Gastrocnemius medialis (tissue), 4 donors: ENCODE measurements around the gene CALY. TPM values are rescaled to one million over a fixed set of nuclear protein-coding genes. Genes with fewer than 3 reads are reported as not detected.

Experiments used
- ATAC-seq, 2 donors: fragments of 150-250 bp; one replicate each; pipeline ENCODE4 v1.9.1; 2016
- DNase-seq, 2 donors: peaks; one replicate each; pipeline ENCODE4 v3.0.0-alpha.2; 2019
- H3K27ac ChIP-seq, 4 donors: fragments of 200-600 bp; sonication (generic); 1 replicate in 1 of 4; 2 replicates in 3 of 4; pipeline ENCODE4 v1.5.1; 2016 to 2018; ENCODE audit warnings: mild to moderate bottlenecking in 2 of 4, moderate library complexity in 1 of 4
- H3K27me3 ChIP-seq, 3 donors: fragments of 200-600 bp; sonication (generic) in 2 of 3; 1 replicate in 1 of 3; 2 replicates in 2 of 3; pipeline versions ENCODE4 v1.5.1 to v1.6.0; 2016 to 2019; ENCODE audit warnings: mild to moderate bottlenecking in 1 of 3, moderate library complexity in 1 of 3
- H3K36me3 ChIP-seq, 2 donors: fragments of 200-600 bp; sonication (generic) in 1 of 2; one replicate each; pipeline ENCODE4 v1.5.1; 2017 to 2018
- H3K4me1 ChIP-seq, 2 donors: fragments of 200-600 bp; sonication (generic) in 1 of 2; one replicate each; pipeline ENCODE4 v1.5.1; 2016 to 2017; ENCODE audit warnings: mild to moderate bottlenecking in 2 of 2
- H3K4me3 ChIP-seq, 4 donors: fragments of 200-600 bp; sonication (generic) in 3 of 4; 1 replicate in 1 of 4; 2 replicates in 3 of 4; pipeline ENCODE4 v1.5.1; 2016 to 2019; ENCODE audit warnings: mild to moderate bottlenecking in 2 of 4
- H3K9me3 ChIP-seq, 3 donors: fragments of 200-600 bp; sonication (generic) in 2 of 3; 1 replicate in 1 of 3; 2 replicates in 2 of 3; pipeline ENCODE4 v1.5.1; 2016 to 2019
- CTCF ChIP-seq, 5 experiments: fragments of 450-650 bp in 3 of 5; fragments of 200-600 bp in 2 of 5; sonication (generic) in 2 of 5; IDR thresholded peaks in 4 of 5; conservative IDR thresholded peaks in 1 of 5; 1 replicate in 4 of 5; 2 replicates in 1 of 5; pipeline ENCODE4 v1.5.1; 2016 to 2019; ENCODE audit warnings: antibody characterized with exemption in 5 of 5, mild to moderate bottlenecking in 3 of 5, moderate library complexity in 3 of 5
- POLR2A ChIP-seq, 2 donors: fragments of 450-650 bp; IDR thresholded peaks; one replicate each; pipeline ENCODE4 v1.6.1; 2017; ENCODE audit warnings: antibody characterized with exemption in 2 of 2, mild to moderate bottlenecking in 2 of 2, moderate library complexity in 2 of 2
- in situ Hi-C, 4 donors: fragments of 200-750 bp; cut with MboI; loops; one replicate each; pipeline versions ENCODE4 v1.15.0 to v1.8.0; 2017; ENCODE audit warnings: low sequenced_read_pairs in 4 of 4
- intact Hi-C: fragments of 100-400 bp; cut with DNase I; formaldehyde crosslinking; loops from one replicate; pipeline ENCODE4 v1.15.1; 2023; ENCODE audit warnings: low total_unique reads
- microRNA-seq, 2 donors: library from miRNA; unstranded; fragments of <30 nt; microRNA quantifications; one replicate each; pipeline ENCODE4, GENCODE V29; 2016; ENCODE audit warnings: borderline replicate concordance in 2 of 2
- total RNA-seq, 4 donors: library from RNA; depleted of rRNA; stranded (reverse); fragments of >200 nt; gene quantifications; one replicate each; pipeline versions ENCODE4 v1.1.0 to v1.2.3, GENCODE V29; 2016

CALY gene
- total RNA-seq, 4 donors from 2014 or later: not detected

DNA sequence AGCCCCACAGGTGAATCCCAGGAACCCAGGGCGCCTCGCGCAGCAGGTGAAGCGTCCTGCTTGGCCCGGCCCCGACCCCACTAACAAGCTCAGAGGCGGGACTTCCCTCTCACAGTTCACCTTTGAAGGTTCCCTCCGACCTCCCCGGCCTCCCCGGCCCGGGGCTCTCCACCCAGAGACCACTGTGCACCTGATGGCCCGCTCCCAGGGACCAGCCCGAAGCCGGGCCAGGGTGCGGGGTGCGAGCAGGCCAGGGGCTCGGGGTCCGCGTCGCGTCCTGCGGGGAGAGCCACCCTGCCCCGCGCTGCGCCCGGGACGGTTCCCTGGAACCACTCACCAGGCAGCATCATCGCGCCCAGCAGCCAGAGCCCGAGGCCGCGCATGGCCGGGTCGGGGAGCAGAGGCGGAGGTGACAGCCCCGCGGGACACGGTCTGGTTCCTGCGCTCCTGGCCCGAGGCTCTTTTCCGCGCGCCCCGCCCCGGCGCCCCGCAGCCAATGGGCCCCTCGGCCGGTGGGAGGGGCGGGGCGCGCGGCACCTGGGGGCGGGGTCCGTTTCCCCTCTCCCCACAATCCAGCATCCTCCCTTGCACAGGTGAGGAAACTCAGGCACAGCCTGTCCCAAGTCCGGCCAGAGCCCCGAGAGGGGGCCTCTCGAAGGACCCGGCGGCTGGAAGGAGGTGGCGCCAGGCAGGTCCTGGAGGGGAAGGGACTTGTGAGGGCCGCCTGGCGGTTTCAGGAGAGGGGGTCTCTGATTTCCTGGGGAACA is 60.1 kb downstream of the CALY start, which contains the start of gene ADAM8:
Gene ADAM8, minus strand, starts transcription at position 434 of the 767 bp plus-strand sequence. Its CDS starts 51 bp downstream, at position 383.
- Histone ChIP-seq H3K4me1 (no peaks in the 10 kb centered on the region), H3K4me3 (no peak within 1 kb of the TSS), H3K27ac (no peak within 1 kb of the TSS), H3K36me3 (peaks cover 0 to 24% of the 10 kb centered on the region in 2 donors), H3K9me3 (no peaks in the 10 kb centered on the region), H3K27me3 (peaks cover 18 to 22% (median 18%) of the 10 kb centered on the region in 3 donors)
- DNase-seq: no peak
- no peak for TF ChIP-seq POLR2A (IDR thresholded peaks at IDR 0.05)
- in situ Hi-C loops: no loop called here
- intact Hi-C loops: no loop called here
- ATAC-seq: no peak

- intact Hi-C loops (no loop called here), in situ Hi-C loops (no loop called here)
- H3K4me1 ChIP-seq: no peaks in the 10 kb centered on the region
- DNase-seq (no peak), ATAC-seq (no peak)
- no peak overlapping the region for H3K27ac ChIP-seq
- H3K9me3 ChIP-seq: no peaks in the 10 kb centered on the region
- H3K27me3 ChIP-seq: peaks cover 18 to 22% (median 18%) of the 10 kb centered on the region in 3 donors
- TF ChIP-seq CTCF (IDR thresholded peaks at IDR 0.05 in 4 of 5, conservative IDR thresholded peaks at IDR 0.05 in 1 of 5) (no peak), POLR2A (IDR thresholded peaks at IDR 0.05) (no peak)
- H3K36me3 ChIP-seq: peaks cover 0 to 20% of the 10 kb centered on the region in 2 donors
- H3K4me3 ChIP-seq: no peak overlapping the region
Observed at GRCh38 chr10:133276100-133276434, 60.6 kb downstream of the CALY start.

DNA sequence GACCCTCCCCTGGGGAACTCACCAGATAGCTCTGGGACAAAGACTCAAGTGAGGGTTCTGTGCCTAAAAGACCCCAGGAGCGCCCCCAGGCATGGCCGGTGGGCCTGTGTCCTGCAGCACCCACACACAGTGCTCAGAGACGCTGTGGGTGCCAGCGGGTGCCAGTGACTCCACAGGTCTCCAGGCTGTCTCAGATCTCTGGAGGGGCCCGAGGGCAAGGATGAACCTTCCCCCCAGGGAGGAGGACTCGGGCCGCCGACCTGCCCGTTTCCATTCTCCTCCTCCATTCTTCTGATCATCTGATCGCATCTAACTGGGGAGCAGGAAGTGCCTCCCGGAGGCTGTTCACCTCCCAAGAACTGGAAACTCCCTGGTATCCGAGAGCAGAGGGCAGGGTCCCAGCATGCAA is 61.0 kb downstream of the CALY start:
- in situ Hi-C loops: no loop called here
- DNase-seq (no peak), ATAC-seq (no peak)
- Histone ChIP-seq H3K27ac (no peak overlapping the region), H3K4me1 (no peaks in the 10 kb centered on the region), H3K4me3 (no peak overlapping the region), H3K27me3 (peaks cover 18 to 22% (median 18%) of the 10 kb centered on the region in 3 donors), H3K36me3 (peaks cover 0 to 20% of the 10 kb centered on the region in 2 donors), H3K9me3 (no peaks in the 10 kb centered on the region)
- intact Hi-C loops: no loop called here
- no peak for TF ChIP-seq POLR2A (IDR thresholded peaks at IDR 0.05)
- no peak for TF ChIP-seq CTCF (IDR thresholded peaks at IDR 0.05 in 4 of 5, conservative IDR thresholded peaks at IDR 0.05 in 1 of 5)

DNA sequence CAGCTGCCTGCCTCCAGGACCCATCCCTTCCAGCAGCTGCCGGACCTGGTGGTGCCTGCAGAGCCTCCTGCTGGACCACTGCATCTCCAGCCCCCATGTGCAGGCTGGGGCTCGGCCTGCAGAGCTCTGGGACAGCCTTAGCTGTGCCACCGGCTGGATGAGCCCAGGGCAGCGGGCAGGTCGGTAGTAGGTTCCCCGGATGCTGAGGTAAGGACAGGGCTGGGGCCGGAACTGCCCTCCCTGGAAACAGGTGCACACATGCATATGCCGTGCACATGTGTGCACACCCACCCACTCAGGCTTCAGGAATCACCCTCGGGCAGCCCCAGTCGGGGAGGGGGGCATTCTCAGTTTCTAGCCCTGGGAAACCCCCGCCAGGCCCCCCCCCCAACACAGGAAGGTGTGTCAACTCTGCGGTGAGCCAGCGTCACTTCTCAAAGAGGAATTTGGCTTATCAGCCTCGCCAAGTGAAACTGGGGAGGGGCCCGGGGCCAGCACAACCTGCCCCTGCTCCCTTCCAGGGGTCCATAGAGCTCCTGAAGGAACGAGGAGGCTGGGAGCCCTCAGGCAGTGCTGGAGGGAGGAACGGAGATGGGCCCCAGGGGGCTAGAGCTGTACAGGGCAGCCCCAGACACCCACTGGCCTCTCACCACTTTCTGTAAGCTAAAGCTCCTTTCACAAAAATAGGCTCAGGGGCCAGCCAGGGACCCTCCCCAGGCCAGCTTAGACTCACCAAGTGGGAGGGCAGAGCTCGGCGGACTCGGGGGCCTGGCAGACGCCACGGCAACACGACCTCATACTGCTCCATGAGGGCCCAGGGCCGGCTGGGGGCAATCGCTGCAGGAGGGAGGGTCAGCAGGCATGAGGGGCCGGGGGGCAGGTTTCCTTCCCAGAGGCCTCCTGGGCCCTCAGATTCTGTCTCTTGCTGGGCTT is 61.7 kb downstream of the CALY start:
- peaks cover 18 to 22% (median 18%) of the 10 kb centered on the region in 3 donors for H3K27me3 ChIP-seq
- no peak overlapping the region for H3K27ac ChIP-seq
- intact Hi-C loops: no loop called here
- no peaks in the 10 kb centered on the region for H3K4me1 ChIP-seq
- H3K9me3 ChIP-seq: no peaks in the 10 kb centered on the region
- TF ChIP-seq CTCF (IDR thresholded peaks at IDR 0.05 in 4 of 5, conservative IDR thresholded peaks at IDR 0.05 in 1 of 5): no peak
- H3K4me3 ChIP-seq: no peak overlapping the region
- in situ Hi-C loops: no loop called here
- H3K36me3 ChIP-seq: peaks cover 0 to 14% of the 10 kb centered on the region in 2 donors
- ATAC-seq (no peak), DNase-seq (no peak)

Small RNAs within 50 kb of the gene (microRNA-seq; reads per million reads assigned to microRNA genes)
- gene MIR3944: 0 reads per million in 2 donors

Other genes with a start within 250 kb of the CALY start
- not detected for gene ADGRA1, start 249.0 kb downstream of the CALY start, total RNA-seq
- gene KNDC1, start 176.7 kb downstream of the CALY start, total RNA-seq: under 1 TPM in 2 of 4 donors, not detected in 2; 0.04 to 0.13 TPM
- not detected for gene UTF1, start 106.7 kb downstream of the CALY start, total RNA-seq
- 1 to 10 TPM in 1 of 4 donors, under 1 TPM in 3; 0.13 to 1.3 (median 0.34) TPM for gene VENTX, start 99.0 kb downstream of the CALY start, total RNA-seq
- gene ADAM8, start 60.0 kb downstream of the CALY start, total RNA-seq: 1 to 10 TPM in 3 of 4 donors, under 1 TPM in 1; 0.90 to 2.1 (median 1.2) TPM
- gene TUBGCP2, start 28.0 kb downstream of the CALY start, total RNA-seq: 10 to 100 TPM; 21.5 to 43.8 (median 36.5) TPM
- 10 to 100 TPM; 25.0 to 49.5 (median 41.9) TPM for gene ZNF511, start 28.0 kb downstream of the CALY start, total RNA-seq
- 1 to 10 TPM in 2 of 4 donors, under 1 TPM in 1, not detected in 1; 0.59 to 1.4 (median 1.1) TPM for gene PRAP1, start 10.5 kb upstream of the CALY start, total RNA-seq
- 1 to 10 TPM; 3.2 to 8.9 (median 5.6) TPM for gene FUOM, start 21.1 kb upstream of the CALY start, total RNA-seq
- 100 to 1,000 TPM in 3 of 4 donors, 10 to 100 TPM in 1; 96.7 to 123 (median 106) TPM for gene ECHS1, start 36.5 kb upstream of the CALY start, total RNA-seq
- 1 to 10 TPM; 4.9 to 7.7 (median 6.7) TPM for gene PAOX, start 42.4 kb upstream of the CALY start, total RNA-seq
- 10 to 100 TPM; 12.2 to 23.9 (median 14.1) TPM for gene MTG1, start 57.3 kb upstream of the CALY start, total RNA-seq
- not detected for gene SPRN, start 87.7 kb upstream of the CALY start, total RNA-seq
- gene SCART1, start 117.0 kb upstream of the CALY start, total RNA-seq: 1 to 10 TPM in 2 of 4 donors, under 1 TPM in 2; 0.11 to 1.4 (median 0.71) TPM
- 10 to 100 TPM in 1 of 4 donors, 1 to 10 TPM in 2, under 1 TPM in 1; 0.97 to 14.0 (median 4.4) TPM for gene CYP2E1, start 190.5 kb upstream of the CALY start, total RNA-seq
- under 1 TPM in 1 of 4 donors, not detected in 3; 0.32 TPM for gene SYCE1, start 228.7 kb upstream of the CALY start, total RNA-seq